HG03442 (cell line): ENCODE data around the gene SLC35D2.
"Not testable (repeated sequence)": the region's sequence is repeated elsewhere in the genome, so short reads cannot be mapped to it uniquely, and the experiment has no call there.

Experiments used
- ATAC-seq: cut with Tn5 transposase; IDR thresholded peaks from one replicate; pipeline ENCODE4 v1.9.1; 2021; ENCODE audit warnings: mild to moderate bottlenecking, moderate library complexity; ENCODE audit not compliant: unreplicated experiment

Gene SLC35D2

GRCh38 chr9:96400132-96400910, 16.8 kb upstream of the SLC35D2 start:
- ATAC-seq, result no peak

GRCh38 chr9:96399325-96399633, 15.8 kb upstream of the SLC35D2 start:
- ATAC-seq, result no peak

DNA sequence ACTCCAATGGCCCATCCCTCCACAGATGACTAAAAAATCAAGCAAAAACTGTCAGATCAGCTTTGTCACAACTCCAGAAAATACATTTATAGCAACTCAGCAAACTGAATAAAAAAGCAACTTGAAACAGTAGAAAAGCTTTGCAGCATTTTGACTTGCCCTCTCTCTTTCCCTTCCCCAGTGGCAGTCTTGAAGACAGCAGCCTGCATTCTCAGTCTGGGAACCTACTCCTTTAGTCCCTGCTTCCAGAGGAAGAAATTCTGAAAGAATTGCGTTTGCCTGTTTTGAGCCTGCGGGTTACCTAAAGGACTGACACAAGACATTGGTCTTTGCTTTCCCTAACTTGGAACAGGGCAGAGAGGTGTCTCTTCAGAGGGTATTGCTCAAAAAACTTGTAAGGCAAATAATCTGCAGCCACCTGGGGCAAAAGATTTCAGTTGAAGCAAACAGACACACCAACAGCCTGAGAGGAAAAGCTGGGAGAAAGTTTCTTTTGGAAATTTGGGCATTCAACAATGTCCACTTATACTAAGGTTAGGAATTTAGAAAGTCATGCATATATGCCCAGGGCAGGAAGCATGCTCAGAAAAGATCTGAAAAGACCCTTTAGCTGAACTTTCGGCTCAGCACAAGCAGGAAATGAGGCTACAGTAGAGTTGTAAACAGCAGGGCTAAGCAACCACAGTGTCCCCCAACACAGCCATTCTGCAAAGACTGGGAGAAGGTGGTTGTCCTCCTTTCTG, 15.2 kb upstream of the SLC35D2 start:
- no peak for ATAC-seq

GRCh38 chr9:96395964-96396363, 12.5 kb upstream of the SLC35D2 start:
- no peak for ATAC-seq

- no peak for ATAC-seq
Measured at GRCh38 chr9:96394832-96395496, 11.5 kb upstream of the SLC35D2 start.

GRCh38 chr9:96392263-96392662, 8.8 kb upstream of the SLC35D2 start:
- no peak for ATAC-seq

- no peak for ATAC-seq
Measured at GRCh38 chr9:96391021-96391765, 7.7 kb upstream of the SLC35D2 start.

- no peak for ATAC-seq
Measured at GRCh38 chr9:96388144-96388543, 4.6 kb upstream of the SLC35D2 start.

DNA sequence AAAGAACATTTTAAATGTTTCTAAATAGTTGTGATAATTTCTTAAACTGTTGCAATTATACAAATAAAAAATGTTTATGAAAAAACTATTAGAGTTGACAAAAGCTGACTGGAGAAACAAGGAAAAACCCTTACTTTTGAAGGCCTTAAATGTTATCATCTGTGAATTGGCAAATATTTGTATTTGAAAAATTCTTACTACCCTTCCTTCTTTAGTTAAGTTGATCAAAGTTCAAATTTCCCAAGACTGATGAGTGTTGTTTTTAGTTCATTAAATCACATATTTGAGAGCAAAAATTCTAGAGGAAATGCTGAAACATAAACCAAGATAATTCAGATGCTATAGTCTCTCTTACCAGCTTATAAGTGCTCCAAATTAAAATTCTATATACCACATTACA, 2.6 kb upstream of the SLC35D2 start:
- no peak for ATAC-seq

DNA sequence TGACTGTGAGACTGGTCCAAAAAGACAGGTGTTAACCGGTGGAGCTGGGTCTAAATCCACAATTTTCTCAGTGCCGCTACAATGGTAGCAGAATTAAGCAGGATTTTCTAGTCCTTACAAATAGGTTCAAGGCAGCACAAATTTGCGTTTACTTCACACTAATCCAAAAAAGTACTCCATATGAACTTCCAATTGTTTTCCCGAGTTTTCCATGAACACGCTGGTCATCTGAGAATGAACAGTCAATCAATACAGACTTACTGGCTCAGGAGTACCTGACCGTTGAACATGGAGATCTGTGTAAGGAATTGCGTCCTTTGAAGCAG, 709 bp downstream of the SLC35D2 start:
- ATAC-seq, result no peak

DNA sequence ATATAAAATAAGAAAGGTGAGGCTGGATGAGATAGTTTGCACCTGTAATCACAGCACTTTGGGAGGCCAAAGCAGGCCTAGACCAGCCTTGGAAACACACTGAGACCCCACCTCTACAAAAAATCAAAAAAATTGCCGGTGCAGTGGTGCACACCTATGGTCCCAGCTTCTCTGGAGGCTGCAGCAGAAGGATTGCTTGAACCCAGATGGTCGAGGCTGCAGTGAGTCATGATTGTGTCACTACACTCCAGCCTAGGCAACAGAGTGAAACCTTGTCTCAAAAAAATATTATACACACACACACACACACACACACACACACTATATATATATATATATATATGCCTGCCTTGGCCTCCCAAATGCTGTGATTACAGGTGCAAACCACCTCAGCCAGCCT, 1.3 kb downstream of the SLC35D2 start:
- no peak for ATAC-seq

- ATAC-seq, result no peak
Measured at GRCh38 chr9:96381696-96382095, 1.8 kb downstream of the SLC35D2 start.

- no peak for ATAC-seq
Measured at GRCh38 chr9:96381125-96381524, 2.4 kb downstream of the SLC35D2 start.

DNA sequence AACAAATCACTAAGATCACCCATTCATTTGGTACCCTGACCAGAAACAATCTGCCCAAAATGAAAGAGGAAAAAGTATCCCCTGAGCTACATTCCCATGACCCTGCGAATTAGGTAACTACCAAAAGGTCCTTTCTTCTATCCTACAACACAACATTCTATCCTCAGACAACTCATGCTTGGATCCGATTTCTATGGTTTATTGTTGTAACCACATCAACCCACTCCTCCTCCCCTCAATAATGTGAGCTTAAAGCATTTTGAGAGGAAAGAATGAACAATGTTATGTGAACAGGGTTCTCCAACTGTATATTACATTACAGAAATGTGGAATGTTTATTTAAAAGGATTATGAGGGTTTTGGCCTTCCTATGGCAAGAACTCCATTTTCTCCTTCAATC, 4.0 kb downstream of the SLC35D2 start:
- no peak for ATAC-seq

DNA sequence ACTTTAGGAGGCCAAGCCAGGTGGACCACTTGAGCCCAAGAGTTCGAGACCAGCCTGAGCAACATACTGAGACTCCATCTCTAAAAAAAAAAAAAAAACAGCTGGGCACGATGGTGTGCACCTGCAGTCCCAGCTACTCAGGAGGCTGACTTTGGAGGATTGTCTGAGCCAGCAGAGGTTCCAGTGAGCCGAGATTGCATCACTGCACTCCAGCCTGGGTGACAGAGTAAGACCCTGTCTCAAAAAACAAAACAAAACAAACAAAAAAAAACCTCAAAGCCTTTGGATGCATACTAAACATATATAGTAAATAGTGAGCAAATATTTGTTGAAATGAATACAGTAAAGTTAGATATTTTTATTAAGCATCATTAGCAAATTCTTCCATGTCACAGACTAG, 5.3 kb downstream of the SLC35D2 start:
- ATAC-seq, result no peak

DNA sequence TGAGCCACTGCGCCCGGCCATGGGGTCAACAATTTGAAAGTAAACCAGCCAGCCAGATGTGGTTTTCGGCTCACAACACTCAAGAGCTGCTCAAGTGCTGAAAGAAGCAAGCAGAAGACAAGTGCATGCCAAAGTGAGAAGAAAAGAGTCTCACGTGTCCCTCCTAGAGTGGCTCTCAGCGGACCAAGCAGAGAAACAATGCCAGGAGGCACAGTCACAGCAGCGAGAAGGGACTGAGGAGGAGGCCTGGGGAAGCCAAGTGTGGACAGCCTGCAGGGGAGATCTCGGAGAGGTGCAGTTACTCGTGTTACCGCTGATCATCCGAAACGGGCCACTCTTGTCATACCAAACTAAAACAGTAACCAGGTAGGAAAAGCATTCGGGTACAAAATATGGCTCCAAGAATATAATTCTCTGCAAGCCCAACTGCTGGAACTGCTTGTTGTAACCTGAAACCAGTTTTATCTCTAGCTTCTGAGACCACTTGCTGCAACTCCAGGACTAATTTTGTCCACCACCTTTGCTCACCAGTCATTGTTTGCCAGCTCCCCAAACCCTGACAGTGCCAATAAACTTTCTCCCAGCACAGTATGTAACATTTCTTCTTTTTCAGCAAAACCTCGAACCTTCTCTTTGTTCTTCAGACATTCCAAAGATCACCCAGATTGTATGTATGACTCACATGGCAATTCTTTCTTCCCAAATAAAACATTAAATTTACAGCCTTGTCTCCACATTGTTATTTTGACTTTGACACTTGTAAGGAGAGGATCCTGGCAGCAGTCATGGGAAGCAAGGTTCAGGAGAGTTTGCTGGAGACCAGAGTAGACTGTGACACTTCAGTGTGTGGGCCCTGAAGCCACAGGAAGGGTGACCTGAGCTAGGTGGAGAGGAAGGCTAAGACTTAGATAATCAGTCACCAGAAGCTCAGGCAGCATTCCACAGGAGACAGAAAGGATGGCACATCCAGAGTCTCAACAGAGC, 6.3 kb downstream of the SLC35D2 start:
- ATAC-seq, result no peak

GRCh38 chr9:96375507-96375906, 8.0 kb downstream of the SLC35D2 start:
- ATAC-seq, result not testable (repeated sequence)

- ATAC-seq, result no peak
Measured at GRCh38 chr9:96367943-96368342, 15.6 kb downstream of the SLC35D2 start.

- no peak for ATAC-seq
Measured at GRCh38 chr9:96363175-96363967, 20.1 kb downstream of the SLC35D2 start.
